Natural killer cell (primary cell): ENCODE data around the gene NECTIN3. TPM values are rescaled to one million over a fixed set of nuclear protein-coding genes. Genes with fewer than 3 reads are reported as not detected.

ENCODE experiments used
- ATAC-seq, 3 donors: fragments of 150-1000 bp in 2 of 3; fragments of 200-7000 bp in 1 of 3; cut with Tn5 transposase; 1 replicate in 1 of 3; 2 replicates in 2 of 3; pipeline ENCODE4 v1.10.0; 2021; ENCODE audit warnings: mild to moderate bottlenecking in 2 of 3, moderate library complexity in 2 of 3
- DNase-seq, 2 donors: peaks; one replicate each; pipeline versions ENCODE4 v3.0.0 to v3.0.0-alpha.2; 2013 to 2021; ENCODE audit warnings: mixed read lengths in 1 of 2
- H3K27ac ChIP-seq: one replicate; pipeline ENCODE4 v1.5.1; 2013; ENCODE audit warnings: mild to moderate bottlenecking, low read length
- H3K27me3 ChIP-seq: one replicate; pipeline ENCODE4 v1.6.1; 2013; ENCODE audit warnings: low read length; ENCODE audit not compliant: control insufficient read depth, insufficient read depth
- H3K36me3 ChIP-seq: one replicate; pipeline ENCODE4 v1.6.1; 2013; ENCODE audit warnings: low read length; ENCODE audit not compliant: control insufficient read depth, insufficient read depth
- H3K4me1 ChIP-seq: one replicate; pipeline ENCODE4 v1.6.1; 2013; ENCODE audit warnings: low read length; ENCODE audit not compliant: control insufficient read depth, insufficient read depth
- H3K4me3 ChIP-seq: one replicate; pipeline ENCODE4 v1.5.1; 2013; ENCODE audit warnings: low read length
- H3K9me3 ChIP-seq: one replicate; pipeline ENCODE4 v1.6.1; 2013; ENCODE audit warnings: low read length; ENCODE audit not compliant: control insufficient read depth, insufficient read depth
- H3K27ac Mint-ChIP-seq, 2 donors: one replicate each; pipeline ENCODE4 v1.8.0; 2022; ENCODE audit warnings: mild to moderate bottlenecking in 2 of 2, mixed read lengths in 2 of 2, moderate library complexity in 1 of 2
- H3K27me3 Mint-ChIP-seq, 2 donors: one replicate each; pipeline ENCODE4 v1.8.0; 2022; ENCODE audit warnings: low read depth in 2 of 2, mixed read lengths in 2 of 2
- H3K36me3 Mint-ChIP-seq: one replicate; pipeline ENCODE4 v1.8.0; 2022; ENCODE audit warnings: mixed read lengths
- H3K4me1 Mint-ChIP-seq, 2 donors: one replicate each; pipeline ENCODE4 v1.8.0; 2022; ENCODE audit warnings: mixed read lengths in 2 of 2
- H3K4me3 Mint-ChIP-seq: one replicate; pipeline ENCODE4 v1.8.0; 2022; ENCODE audit warnings: mild to moderate bottlenecking, moderate library complexity, mixed read lengths
- H3K9me3 Mint-ChIP-seq, 2 donors: one replicate each; pipeline ENCODE4 v1.8.0; 2022; ENCODE audit warnings: mixed read lengths in 2 of 2
- WGBS: methylation state at CpG from one replicate; pipeline ENCODE4 v1.1.7; 2013; ENCODE audit warnings: missing lambda C conversion rate; ENCODE audit not compliant: insufficient coverage; 5-methylcytosine and 5-hydroxymethylcytosine counted together
- intact Hi-C: fragments of 100-400 bp; cut with micrococcal nuclease; formaldehyde crosslinking; loops from one replicate; pipeline ENCODE4 v1.14.2; 2022
- total RNA-seq, 4 donors: library from RNA; stranded (reverse); fragments of 120-200 nt in 1 of 4; gene quantifications; one replicate each; pipeline versions ENCODE4 v1.2.3 to v1.2.4, GENCODE V29; 2013 to 2022
- TF ChIP-seq, protein P1 (sequence below): fragments of 200-600 bp; IDR thresholded peaks from one replicate; pipeline ENCODE4 v1.8.0; 2022; ENCODE audit warnings: antibody characterized with exemption

Gene NECTIN3
- total RNA-seq, 3 donors from 2014 or later (not counting 1 experiment from before 2014, with no cell fraction given) = 0.26 to 3.7 (median 2.3) TPM

DNA sequence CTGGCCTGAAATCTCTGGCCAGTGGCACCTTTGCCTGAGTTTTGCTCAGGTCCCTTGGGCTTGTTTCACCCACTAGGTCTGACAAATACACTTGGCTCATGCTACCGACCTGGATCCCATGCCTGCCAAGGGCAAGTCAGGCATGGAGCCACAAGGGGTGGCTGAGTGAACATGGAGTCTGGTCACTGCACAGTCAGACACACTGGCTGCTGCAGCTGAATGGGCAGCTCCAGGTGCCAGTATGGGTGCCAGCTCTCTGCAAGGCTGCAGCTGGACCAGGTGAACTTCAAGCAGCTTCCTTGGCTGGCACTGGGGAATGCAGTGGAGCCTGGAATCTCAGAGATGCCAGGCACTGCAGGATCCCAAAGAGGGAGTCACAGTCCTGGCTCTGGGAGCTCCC, 170.3 kb downstream of the NECTIN3 start:
- H3K36me3 Mint-ChIP-seq = no peaks in the 10 kb centered on the region
- peaks cover 0 to 3% of the 10 kb centered on the region in 2 donors for H3K9me3 Mint-ChIP-seq
- Histone ChIP-seq H3K27ac (no peak overlapping the region), H3K9me3 (peaks cover 10% of the 10 kb centered on the region), H3K27me3 (no peaks in the 10 kb centered on the region), H3K4me3 (no peak overlapping the region), H3K36me3 (no peaks in the 10 kb centered on the region), H3K4me1 (no peaks in the 10 kb centered on the region)
- intact Hi-C loops = no loop called here
- DNase-seq (no peak), ATAC-seq (no peak)
- no peak overlapping the region for H3K4me3 Mint-ChIP-seq
- TF ChIP-seq, protein P1, sequence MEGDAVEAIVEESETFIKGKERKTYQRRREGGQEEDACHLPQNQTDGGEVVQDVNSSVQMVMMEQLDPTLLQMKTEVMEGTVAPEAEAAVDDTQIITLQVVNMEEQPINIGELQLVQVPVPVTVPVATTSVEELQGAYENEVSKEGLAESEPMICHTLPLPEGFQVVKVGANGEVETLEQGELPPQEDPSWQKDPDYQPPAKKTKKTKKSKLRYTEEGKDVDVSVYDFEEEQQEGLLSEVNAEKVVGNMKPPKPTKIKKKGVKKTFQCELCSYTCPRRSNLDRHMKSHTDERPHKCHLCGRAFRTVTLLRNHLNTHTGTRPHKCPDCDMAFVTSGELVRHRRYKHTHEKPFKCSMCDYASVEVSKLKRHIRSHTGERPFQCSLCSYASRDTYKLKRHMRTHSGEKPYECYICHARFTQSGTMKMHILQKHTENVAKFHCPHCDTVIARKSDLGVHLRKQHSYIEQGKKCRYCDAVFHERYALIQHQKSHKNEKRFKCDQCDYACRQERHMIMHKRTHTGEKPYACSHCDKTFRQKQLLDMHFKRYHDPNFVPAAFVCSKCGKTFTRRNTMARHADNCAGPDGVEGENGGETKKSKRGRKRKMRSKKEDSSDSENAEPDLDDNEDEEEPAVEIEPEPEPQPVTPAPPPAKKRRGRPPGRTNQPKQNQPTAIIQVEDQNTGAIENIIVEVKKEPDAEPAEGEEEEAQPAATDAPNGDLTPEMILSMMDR = no peak
- no peak overlapping the region for H3K27ac Mint-ChIP-seq
- H3K4me1 Mint-ChIP-seq = peaks cover 25 to 32% of the 10 kb centered on the region in 2 donors
- no peaks in the 10 kb centered on the region for H3K27me3 Mint-ChIP-seq
- WGBS = 89% methylated on average over 1 of the region's 1 CpG
